Heart left ventricle (tissue), 16 donors: ENCODE data around the gene GAK. TPM values are rescaled to one million over a fixed set of nuclear protein-coding genes. Genes with fewer than 3 reads are reported as not detected.
A peak's percentile ranks its signal among the peaks of the same experiment; 100 is the strongest.

Experiments used
- ATAC-seq, 4 donors: fragments of 200-7000 bp; cut with Tn5 transposase; one replicate each; pipeline ENCODE4 v1.9.1; 2020 to 2022; ENCODE audit warnings: moderate library complexity in 4 of 4, mild to moderate bottlenecking in 3 of 4, moderate number of reproducible peaks in 1 of 4
- DNase-seq, 5 donors: peaks; one replicate each; pipeline ENCODE4 v3.0.0-alpha.2; 2020
- H3K27ac ChIP-seq, 12 donors: fragments of 200-600 bp; sonication (generic) in 4 of 12; one replicate each; pipeline versions ENCODE4 v1.5.0 to v1.8.0; 2016 to 2022; ENCODE audit warnings: mild to moderate bottlenecking in 2 of 12
- H3K27me3 ChIP-seq, 9 donors: fragments of 200-600 bp; sonication (generic) in 2 of 9; one replicate each; pipeline versions ENCODE4 v1.5.1 to v1.8.0; 2016 to 2022; ENCODE audit warnings: mild to moderate bottlenecking in 3 of 9
- H3K36me3 ChIP-seq, 9 donors: fragments of 200-600 bp; sonication (generic) in 2 of 9; one replicate each; pipeline versions ENCODE4 v1.5.0 to v1.8.0; 2018 to 2022; ENCODE audit warnings: mild to moderate bottlenecking in 2 of 9
- H3K4me1 ChIP-seq, 12 donors: fragments of 200-600 bp; sonication (generic) in 4 of 12; one replicate each; pipeline versions ENCODE4 v1.5.0 to v1.8.0; 2016 to 2022; ENCODE audit warnings: mild to moderate bottlenecking in 3 of 12
- H3K4me3 ChIP-seq, 12 donors: fragments of 200-600 bp; sonication (generic) in 4 of 12; one replicate each; pipeline versions ENCODE4 v1.5.0 to v1.8.0; 2017 to 2022; ENCODE audit warnings: mild to moderate bottlenecking in 9 of 12, moderate library complexity in 4 of 12
- H3K9me3 ChIP-seq, 12 donors: fragments of 200-600 bp; sonication (generic) in 4 of 12; one replicate each; pipeline versions ENCODE4 v1.5.0 to v1.8.0; 2016 to 2022; ENCODE audit warnings: mild to moderate bottlenecking in 1 of 12
- POLR2A ChIP-seq, 2 donors: fragments of 450-650 bp; IDR thresholded peaks; one replicate each; pipeline ENCODE4 v1.6.1; 2017; ENCODE audit warnings: antibody characterized with exemption in 2 of 2, mild to moderate bottlenecking in 2 of 2, moderate library complexity in 2 of 2
- WGBS, 4 donors: extraction: QIAGEN DNeasy Blood & Tissue Kit in 2 of 4; methylation state at CpG; one replicate each; pipeline versions ENCODE4 v1.1.5 to v1.1.7; 2013 to 2018; 5-methylcytosine and 5-hydroxymethylcytosine counted together
- intact Hi-C, 10 donors: fragments of 100-400 bp; cut with DNase I; formaldehyde crosslinking; loops; one replicate each; pipeline versions ENCODE4 v1.11.1 to v1.14.2; 2022
- polyA plus RNA-seq, 2 donors: library from polyadenylated mRNA; stranded (reverse); fragments of 200-250 nt; gene quantifications; one replicate each; pipeline ENCODE4 v1.2.3, GENCODE V29; 2013
- total RNA-seq, 9 donors: library from RNA; depleted of rRNA in 2 of 9; stranded (reverse); fragments of >200 nt in 2 of 9; fragmentation: NEBNext Ultra II Directional in 3 of 9; extraction: Animal tissue kit (Norgen Biotek cat#: 25700) in 3 of 9; gene quantifications; one replicate each; pipeline versions ENCODE4 v1.1.0 to v1.2.4, GENCODE V29; 2016 to 2023
- TF ChIP-seq, protein P1 (sequence below), 12 donors: fragments of 200-600 bp; sonication (generic) in 4 of 12; IDR thresholded peaks; one replicate each; pipeline versions ENCODE4 v1.5.0 to v1.8.0; 2018 to 2022; ENCODE audit warnings: antibody characterized with exemption in 12 of 12, mild to moderate bottlenecking in 5 of 12
- donor health status: ischemic (EF 13 %, LVEDD 7.1; RV severe dilation, severe dysfunction).
- donor health status: healthy with polysubstance abuse.
- donor health status: DM: no; HTN: yes; CAD: no.
- donor health status: DM: no; HTN: no; CAD: no.
- donor health status: ischemic (EF 25% LVEDD 6.9; RV normal size, moderate dysfunction).
- donor health status: ischemic (EF 25% LVEDD 5.7; RV mildly dilated, moderate dysfunction).
- donor health status: healthy.
- donor health status: DM: yes; HTN: yes; CAD: no.
- donor health status: ischemic (EF 35%, LVEDD 5.7; RV mildly dilated, moderate dysfunction).
- donor health status: nonischemic (EF 11% LVEDD 7.7; RV severe dilation, severe dysfunction).
- donor health status: DM: yes; HTN: yes; CAD: no.
- donor health status: PGD.
- donor health status: ischemic (EF 29% LVEDD 5.4; RV normal size, mild dysfunction).
- donor health status: nonischemic (EF 23%, LVEDD 6.1; RV moderate dilation, normal function).

The GAK gene
- total and polyA plus RNA-seq, 11 donors = 22.8 to 55.1 (median 33.8) TPM

DNA sequence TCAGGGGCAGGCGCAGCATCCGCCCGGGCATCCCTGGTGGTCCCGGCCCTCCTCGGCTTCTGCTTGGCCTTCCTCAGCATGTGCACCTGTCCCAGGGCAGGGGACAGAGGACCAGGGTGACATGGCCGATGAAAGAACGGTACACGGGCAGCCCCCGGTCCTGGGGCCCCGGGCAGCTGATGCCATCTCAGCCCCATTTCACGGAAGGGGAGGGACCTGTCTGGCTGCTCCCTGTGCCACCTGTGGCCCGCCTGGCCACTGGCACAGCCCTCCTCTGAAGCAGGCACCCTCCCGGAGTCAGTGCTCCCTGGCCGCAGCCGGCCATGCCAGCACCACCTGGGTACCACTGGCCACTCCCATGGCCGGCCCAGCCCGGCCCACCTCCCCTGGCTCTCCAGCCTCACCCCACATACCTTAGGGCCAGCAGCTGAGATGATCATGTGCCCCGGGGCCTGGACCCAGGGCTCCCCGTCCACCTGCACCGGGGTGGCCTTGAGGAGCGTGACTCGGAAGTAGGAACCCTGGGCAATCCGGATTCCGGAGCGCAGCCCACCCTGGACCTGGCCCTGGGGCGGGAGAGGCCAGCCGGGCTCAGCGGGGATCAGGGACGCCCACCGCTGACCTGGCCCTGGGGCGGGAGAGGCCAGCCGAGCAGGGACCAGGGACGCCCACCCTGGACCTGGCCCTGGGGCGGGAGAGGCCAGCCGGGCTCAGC lies 28.7 kb upstream of the GAK start:
- Histone ChIP-seq H3K9me3 (no peaks in the 10 kb centered on the region), H3K4me3 (no peak overlapping the region), H3K36me3 (peaks cover 0 to 78% (median 15%) of the 10 kb centered on the region in 9 donors), H3K4me1 (no peaks in the 10 kb centered on the region), H3K27me3 (no peaks in the 10 kb centered on the region), H3K27ac (no peak overlapping the region)
- TF ChIP-seq, protein P1, sequence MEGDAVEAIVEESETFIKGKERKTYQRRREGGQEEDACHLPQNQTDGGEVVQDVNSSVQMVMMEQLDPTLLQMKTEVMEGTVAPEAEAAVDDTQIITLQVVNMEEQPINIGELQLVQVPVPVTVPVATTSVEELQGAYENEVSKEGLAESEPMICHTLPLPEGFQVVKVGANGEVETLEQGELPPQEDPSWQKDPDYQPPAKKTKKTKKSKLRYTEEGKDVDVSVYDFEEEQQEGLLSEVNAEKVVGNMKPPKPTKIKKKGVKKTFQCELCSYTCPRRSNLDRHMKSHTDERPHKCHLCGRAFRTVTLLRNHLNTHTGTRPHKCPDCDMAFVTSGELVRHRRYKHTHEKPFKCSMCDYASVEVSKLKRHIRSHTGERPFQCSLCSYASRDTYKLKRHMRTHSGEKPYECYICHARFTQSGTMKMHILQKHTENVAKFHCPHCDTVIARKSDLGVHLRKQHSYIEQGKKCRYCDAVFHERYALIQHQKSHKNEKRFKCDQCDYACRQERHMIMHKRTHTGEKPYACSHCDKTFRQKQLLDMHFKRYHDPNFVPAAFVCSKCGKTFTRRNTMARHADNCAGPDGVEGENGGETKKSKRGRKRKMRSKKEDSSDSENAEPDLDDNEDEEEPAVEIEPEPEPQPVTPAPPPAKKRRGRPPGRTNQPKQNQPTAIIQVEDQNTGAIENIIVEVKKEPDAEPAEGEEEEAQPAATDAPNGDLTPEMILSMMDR (IDR thresholded peaks at IDR 0.05) = no peak
- no peak for TF ChIP-seq POLR2A (IDR thresholded peaks at IDR 0.05)
- 90 to 95% (median 93%) methylated on average over 21 to 35 of the region's 35 CpGs for WGBS, 4 donors
- DNase-seq (no peak), ATAC-seq (no peak)
- intact Hi-C loops = no loop called here

DNA sequence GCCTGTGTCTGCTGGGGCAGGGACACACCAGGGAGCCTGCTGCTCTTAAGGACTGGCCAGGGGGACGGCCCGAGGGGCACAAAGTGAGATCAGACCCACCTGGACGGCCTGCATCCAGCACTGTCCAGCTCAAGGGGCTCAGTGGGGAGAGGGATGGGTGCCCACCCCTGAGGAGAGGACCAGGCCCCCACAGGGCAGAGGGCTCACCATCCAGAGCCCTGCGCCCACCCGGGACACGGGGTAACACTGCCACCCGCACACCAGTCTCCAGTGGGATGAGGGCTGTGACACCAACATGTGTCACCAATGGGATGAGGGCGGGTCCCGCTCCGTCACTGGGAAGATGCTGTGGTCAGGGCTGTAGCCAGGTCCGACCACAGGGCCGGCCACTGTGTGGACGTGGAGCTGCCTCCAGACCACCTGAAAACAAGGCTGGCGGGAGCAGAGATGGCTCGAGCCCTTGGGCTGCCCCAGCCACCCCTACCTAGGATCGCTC lies 28.1 kb upstream of the GAK start:
- TF ChIP-seq, protein P1 (IDR thresholded peaks at IDR 0.05) = no peak
- H3K9me3 ChIP-seq = no peaks in the 10 kb centered on the region
- 88 to 93% (median 91%) methylated on average over 10 to 16 of the region's 16 CpGs for WGBS, 4 donors
- no peak overlapping the region for H3K4me3 ChIP-seq
- ATAC-seq (peak in 2 of 4 donors; percentile 2 to 6), DNase-seq (no peak)
- H3K27ac ChIP-seq = no peak overlapping the region
- no peaks in the 10 kb centered on the region for H3K27me3 ChIP-seq
- peaks cover 0 to 76% (median 20%) of the 10 kb centered on the region in 9 donors for H3K36me3 ChIP-seq
- H3K4me1 ChIP-seq = no peaks in the 10 kb centered on the region
- intact Hi-C loops = no loop called here

DNA sequence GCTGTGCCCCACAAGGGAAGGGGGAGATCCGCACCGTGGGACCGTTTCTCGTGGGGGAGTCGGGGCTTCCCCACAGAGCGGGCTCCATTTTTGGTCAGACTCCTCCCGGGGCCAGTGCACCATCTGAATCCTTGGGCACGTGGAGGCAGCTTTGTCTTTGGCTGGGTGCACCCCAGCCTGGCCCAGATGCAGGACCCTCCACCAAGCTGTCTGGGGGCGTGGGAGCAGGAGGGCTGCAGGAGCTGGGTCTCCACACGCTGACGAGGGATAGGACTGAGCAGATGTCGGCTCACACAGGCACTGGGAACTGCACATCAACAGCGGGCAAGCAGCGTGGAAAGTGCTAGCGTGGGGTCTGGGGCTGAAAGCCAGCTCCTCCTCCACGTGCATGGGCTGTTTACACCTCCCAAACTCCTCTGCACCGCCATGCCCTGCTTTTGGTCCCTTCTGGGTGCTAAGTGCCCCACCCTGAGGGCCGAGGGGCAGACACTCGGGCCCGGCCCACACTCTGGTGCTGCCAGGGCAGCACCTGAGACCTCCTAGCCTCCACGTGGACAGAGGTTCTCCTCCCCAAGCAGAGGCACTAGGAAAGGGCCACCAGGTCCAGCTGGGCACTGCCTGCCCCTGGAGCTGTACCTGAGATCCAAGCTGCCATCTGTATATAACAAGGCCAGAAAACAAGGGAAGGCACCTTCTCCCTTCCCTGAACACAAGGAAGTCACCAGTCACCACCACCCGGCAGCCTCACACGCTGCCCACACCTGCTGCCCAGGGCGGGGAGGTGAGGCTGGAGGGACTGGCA lies 27.4 kb upstream of the GAK start:
- Histone ChIP-seq H3K4me3 (no peak overlapping the region), H3K27me3 (no peaks in the 10 kb centered on the region), H3K4me1 (no peaks in the 10 kb centered on the region), H3K27ac (no peak overlapping the region), H3K9me3 (no peaks in the 10 kb centered on the region), H3K36me3 (peaks cover 0 to 75% (median 23%) of the 10 kb centered on the region in 9 donors)
- WGBS, 4 donors = 84 to 86% (median 85%) methylated on average over 19 to 24 of the region's 24 CpGs
- DNase-seq (peak in 2 of 5 donors; percentile 15 to 28), ATAC-seq (peak in 1 of 4 donors; percentile 2)
- intact Hi-C loops = no loop called here
- TF ChIP-seq POLR2A (IDR thresholded peaks at IDR 0.05) = no peak
- TF ChIP-seq, protein P1 (IDR thresholded peaks at IDR 0.05) = no peak

DNA sequence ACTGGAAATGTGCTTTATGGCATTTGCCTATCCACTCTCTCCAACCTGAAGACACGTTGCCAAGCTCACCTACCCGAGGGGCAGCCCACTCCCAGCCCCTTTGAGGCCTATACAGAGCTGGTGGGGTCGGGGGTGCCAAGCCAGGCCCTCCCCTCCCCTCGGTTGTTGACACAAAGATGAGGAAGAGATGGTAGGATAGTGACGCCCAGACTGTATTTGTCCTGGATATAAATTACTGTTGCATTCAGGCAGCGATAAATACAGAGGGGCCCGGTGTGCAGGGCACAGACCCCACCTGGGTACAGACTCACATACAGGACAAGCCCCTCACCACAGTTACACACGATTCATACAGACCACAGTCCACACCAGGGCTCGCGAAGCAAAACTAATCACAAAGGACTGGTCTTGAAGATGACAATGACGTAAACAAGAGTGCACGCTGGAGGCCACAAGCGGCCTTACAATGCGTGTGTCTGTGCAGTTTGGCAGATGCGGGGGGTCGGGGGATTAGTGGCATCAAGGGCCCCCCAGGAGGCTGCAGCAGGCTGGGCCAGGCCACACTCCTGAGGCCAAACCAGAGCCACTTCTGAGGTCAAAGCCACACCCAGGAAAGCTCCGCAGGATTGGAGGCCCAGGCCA lies 26.7 kb upstream of the GAK start:
- DNase-seq = peak in 1 of 5 donors; percentile 21
- no peaks in the 10 kb centered on the region for H3K9me3 ChIP-seq
- no peak overlapping the region for H3K4me3 ChIP-seq
- H3K4me1 ChIP-seq = no peaks in the 10 kb centered on the region
- WGBS, 4 donors = 83 to 88% (median 84%) methylated on average over 16 to 17 of the region's 17 CpGs
- peaks cover 0 to 73% (median 27%) of the 10 kb centered on the region in 9 donors for H3K36me3 ChIP-seq
- no peaks in the 10 kb centered on the region for H3K27me3 ChIP-seq
- peak in 1 of 4 donors; percentile 2 for ATAC-seq
- intact Hi-C loops = no loop called here
- TF ChIP-seq POLR2A (IDR thresholded peaks at IDR 0.05) = no peak
- TF ChIP-seq, protein P1 (IDR thresholded peaks at IDR 0.05) = no peak
- H3K27ac ChIP-seq = no peak overlapping the region
